Astrocyte (in vitro differentiated cells and primary cell): ENCODE results near the gene SLC5A8. TPM values are rescaled to one million over a fixed set of nuclear protein-coding genes. Genes with fewer than 3 reads are reported as not detected.

Experiments used
- DNase-seq: peaks from one replicate; pipeline ENCODE4 v3.0.0-alpha.2; 2010; ENCODE audit warnings: low read depth
- FAIRE-seq: peaks from 2 replicates; lab custom pipeline; 2011; peaks lifted over from hg19 to GRCh38; lab: Jason Lieb, UNC
- H2AFZ ChIP-seq: 2 replicates; pipeline ENCODE4 v1.6.0; 2012; ENCODE audit warnings: low read depth, low read length, inconsistent platforms
- H3K27ac ChIP-seq: 2 replicates; pipeline ENCODE4 v1.5.1; 2011; ENCODE audit warnings: low read depth, low read length, inconsistent platforms
- H3K27me3 ChIP-seq: 2 replicates; pipeline ENCODE4 v1.6.0; 2011; ENCODE audit warnings: low read length, inconsistent platforms; ENCODE audit not compliant: insufficient read depth
- H3K36me3 ChIP-seq: 2 replicates; pipeline ENCODE4 v1.5.1; 2011; ENCODE audit warnings: low read length, inconsistent platforms; ENCODE audit not compliant: insufficient read depth
- H3K4me1 ChIP-seq: 2 replicates; pipeline ENCODE4 v1.5.1; 2011; ENCODE audit warnings: low read length, inconsistent platforms; ENCODE audit not compliant: insufficient read depth
- H3K4me2 ChIP-seq: 2 replicates; pipeline ENCODE4 v1.6.0; 2012; ENCODE audit warnings: low read length, inconsistent platforms
- H3K4me3 ChIP-seq: 2 replicates; pipeline ENCODE4 v1.5.1; 2011; ENCODE audit warnings: low read depth, mild to moderate bottlenecking, low read length, inconsistent platforms; ENCODE audit not compliant: insufficient read depth
- H3K79me2 ChIP-seq: 2 replicates; pipeline ENCODE4 v1.6.0; 2012; ENCODE audit warnings: mild to moderate bottlenecking, low read length, inconsistent platforms; ENCODE audit not compliant: insufficient read depth
- H3K9ac ChIP-seq: 2 replicates; pipeline ENCODE4 v1.6.0; 2012; ENCODE audit warnings: mild to moderate bottlenecking, low read length, inconsistent platforms
- H3K9me3 ChIP-seq: 2 replicates; pipeline ENCODE4 v1.5.1; 2012; ENCODE audit warnings: low read depth, mild to moderate bottlenecking, low read length, inconsistent platforms; ENCODE audit not compliant: insufficient read depth
- H4K20me1 ChIP-seq: 2 replicates; pipeline ENCODE4 v1.6.0; 2012; ENCODE audit warnings: low read length, inconsistent platforms; ENCODE audit not compliant: insufficient read depth
- H3K27ac Mint-ChIP-seq: one replicate; pipeline ENCODE4 v1.8.0; 2021; ENCODE audit warnings: mild to moderate bottlenecking, mixed read lengths; ENCODE audit not compliant: unreplicated experiment
- H3K27me3 Mint-ChIP-seq: one replicate; pipeline ENCODE4 v1.8.0; 2021; ENCODE audit warnings: low read depth, mixed read lengths; ENCODE audit not compliant: unreplicated experiment
- H3K36me3 Mint-ChIP-seq: one replicate; pipeline ENCODE4 v1.8.0; 2021; ENCODE audit warnings: low read depth, mixed read lengths; ENCODE audit not compliant: unreplicated experiment
- H3K4me1 Mint-ChIP-seq: one replicate; pipeline ENCODE4 v1.8.0; 2021; ENCODE audit warnings: low read depth, mixed read lengths; ENCODE audit not compliant: unreplicated experiment
- H3K4me3 Mint-ChIP-seq: one replicate; pipeline ENCODE4 v1.8.0; 2021; ENCODE audit warnings: mild to moderate bottlenecking, moderate library complexity, mixed read lengths; ENCODE audit not compliant: unreplicated experiment
- H3K9me3 Mint-ChIP-seq: one replicate; pipeline ENCODE4 v1.8.0; 2021; ENCODE audit warnings: mild to moderate bottlenecking, mixed read lengths; ENCODE audit not compliant: unreplicated experiment
- EZH2 ChIP-seq: IDR thresholded peaks from 2 replicates; pipeline ENCODE4 v1.6.1; 2012; ENCODE audit warnings: mild to moderate bottlenecking, low read length, inconsistent platforms; ENCODE audit not compliant: insufficient read depth
- total RNA-seq: library from RNA; stranded (reverse); gene quantifications from 2 replicates; pipeline ENCODE4 v1.2.1, GENCODE V29; 2021
- TF ChIP-seq, protein P1 (sequence below): IDR thresholded peaks from 2 replicates; pipeline ENCODE4 v1.5.1; 2011; ENCODE audit warnings: low read depth, mild to moderate bottlenecking, inconsistent platforms, low read length, moderate library complexity; ENCODE audit not compliant: insufficient read depth

SLC5A8 gene
- total RNA-seq, 1 donor from 2014 or later, result not detected

DNA sequence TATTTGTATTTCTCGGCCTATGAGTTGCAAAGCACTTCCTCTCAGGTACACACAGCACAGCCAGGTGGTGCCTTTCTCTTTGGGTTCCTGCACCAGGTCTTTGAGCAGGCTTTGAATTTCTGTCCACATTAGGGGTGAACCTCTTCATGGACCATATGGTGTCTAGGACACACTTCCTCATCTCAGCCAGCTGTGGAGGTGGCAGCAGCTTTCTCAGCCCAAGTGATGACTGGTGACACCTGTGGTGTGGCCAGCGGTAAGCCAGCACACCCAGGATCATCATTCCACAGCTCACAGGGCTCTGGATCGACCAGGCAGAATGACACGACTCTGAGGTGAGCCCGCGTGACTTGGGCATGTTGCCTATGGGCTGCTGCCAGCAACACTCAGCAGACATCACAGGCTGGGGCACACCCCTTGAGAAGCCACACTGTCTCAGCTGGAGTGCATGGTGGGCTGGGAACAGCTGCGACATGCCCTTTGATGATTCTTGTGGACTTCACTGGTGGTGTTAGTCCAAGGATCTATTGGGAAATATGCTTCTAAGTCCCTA is 36.8 kb downstream of the SLC5A8 start:
- DNase-seq, result no peak

DNA sequence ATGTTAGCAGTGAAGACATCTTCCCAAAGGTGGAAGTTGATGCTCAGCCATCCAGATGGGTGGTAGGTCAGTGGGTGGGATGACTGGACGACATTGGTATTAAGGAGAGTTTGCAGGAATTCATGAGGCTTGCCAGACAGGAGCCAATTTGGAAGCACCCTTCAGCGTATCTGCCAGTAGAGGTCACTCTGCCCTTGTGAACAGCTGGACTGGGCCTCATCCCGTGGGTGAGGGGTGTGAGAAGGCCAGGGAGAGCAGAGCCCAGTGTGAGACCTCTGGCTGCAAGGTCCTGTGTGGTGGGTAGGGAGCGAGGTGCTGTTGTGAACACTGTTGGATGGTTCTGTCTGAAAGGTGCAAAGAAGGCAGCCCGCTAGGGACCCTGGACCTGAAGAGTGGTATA is 37.7 kb downstream of the SLC5A8 start:
- Histone ChIP-seq H3K9ac (no peak overlapping the region), H3K27me3 (no peaks in the 10 kb centered on the region), H3K4me1 (no peaks in the 10 kb centered on the region), H3K4me2 (no peak overlapping the region), H2AFZ (no peak overlapping the region), H3K36me3 (no peaks in the 10 kb centered on the region), H3K4me3 (no peak overlapping the region), H4K20me1 (no peaks in the 10 kb centered on the region), H3K27ac (no peak overlapping the region), H3K79me2 (no peaks in the 10 kb centered on the region), H3K9me3 (no peaks in the 10 kb centered on the region)
- TF ChIP-seq, protein P1, sequence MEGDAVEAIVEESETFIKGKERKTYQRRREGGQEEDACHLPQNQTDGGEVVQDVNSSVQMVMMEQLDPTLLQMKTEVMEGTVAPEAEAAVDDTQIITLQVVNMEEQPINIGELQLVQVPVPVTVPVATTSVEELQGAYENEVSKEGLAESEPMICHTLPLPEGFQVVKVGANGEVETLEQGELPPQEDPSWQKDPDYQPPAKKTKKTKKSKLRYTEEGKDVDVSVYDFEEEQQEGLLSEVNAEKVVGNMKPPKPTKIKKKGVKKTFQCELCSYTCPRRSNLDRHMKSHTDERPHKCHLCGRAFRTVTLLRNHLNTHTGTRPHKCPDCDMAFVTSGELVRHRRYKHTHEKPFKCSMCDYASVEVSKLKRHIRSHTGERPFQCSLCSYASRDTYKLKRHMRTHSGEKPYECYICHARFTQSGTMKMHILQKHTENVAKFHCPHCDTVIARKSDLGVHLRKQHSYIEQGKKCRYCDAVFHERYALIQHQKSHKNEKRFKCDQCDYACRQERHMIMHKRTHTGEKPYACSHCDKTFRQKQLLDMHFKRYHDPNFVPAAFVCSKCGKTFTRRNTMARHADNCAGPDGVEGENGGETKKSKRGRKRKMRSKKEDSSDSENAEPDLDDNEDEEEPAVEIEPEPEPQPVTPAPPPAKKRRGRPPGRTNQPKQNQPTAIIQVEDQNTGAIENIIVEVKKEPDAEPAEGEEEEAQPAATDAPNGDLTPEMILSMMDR, result peak; percentile 8
- no peak for TF ChIP-seq EZH2
- Mint-ChIP-seq H3K27me3 (peaks cover 10% of the 10 kb centered on the region), H3K36me3 (peaks cover 1% of the 10 kb centered on the region), H3K4me3 (no peak overlapping the region), H3K27ac (no peak overlapping the region), H3K4me1 (no peaks in the 10 kb centered on the region), H3K9me3 (no peaks in the 10 kb centered on the region)
- FAIRE-seq (no peak), DNase-seq (no peak)

More for the DNA sequence above, 36.8 kb downstream of the SLC5A8 start:
- Histone ChIP-seq H3K4me3 (no peak overlapping the region), H3K27me3 (no peaks in the 10 kb centered on the region), H3K27ac (no peak overlapping the region), H3K9me3 (no peaks in the 10 kb centered on the region), H3K79me2 (no peaks in the 10 kb centered on the region), H3K36me3 (no peaks in the 10 kb centered on the region), H4K20me1 (no peaks in the 10 kb centered on the region), H3K4me2 (no peak overlapping the region), H3K4me1 (no peaks in the 10 kb centered on the region), H3K9ac (no peak overlapping the region), H2AFZ (no peak overlapping the region)
- no peaks in the 10 kb centered on the region for H3K9me3 Mint-ChIP-seq
- H3K4me1 Mint-ChIP-seq, result no peaks in the 10 kb centered on the region
- FAIRE-seq, result no peak
- no peak for TF ChIP-seq EZH2
- TF ChIP-seq, protein P1, result no peak
- no peak overlapping the region for H3K27ac Mint-ChIP-seq
- peaks cover 10% of the 10 kb centered on the region for H3K27me3 Mint-ChIP-seq
- no peak overlapping the region for H3K4me3 Mint-ChIP-seq
- H3K36me3 Mint-ChIP-seq, result peaks cover 1% of the 10 kb centered on the region

DNA sequence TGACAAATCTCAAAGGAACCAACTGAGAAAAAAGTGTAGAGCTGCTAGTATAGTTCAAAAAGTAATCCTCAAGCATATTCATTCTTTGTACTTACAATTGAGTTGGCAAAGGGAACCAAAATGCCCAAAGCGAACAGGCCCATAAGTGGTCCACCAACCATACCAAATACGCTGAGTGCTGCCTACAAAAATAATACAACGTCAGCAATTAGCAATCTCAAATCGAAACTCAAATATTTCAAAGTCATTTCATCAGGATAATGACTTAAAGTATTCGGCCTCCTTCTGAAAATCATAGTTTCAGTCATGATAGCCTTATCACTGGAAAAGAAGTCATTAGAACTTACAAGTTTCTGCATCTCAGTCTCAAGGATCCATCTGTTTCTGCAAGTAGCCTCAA is 42.0 kb downstream of the SLC5A8 start:
- Mint-ChIP-seq H3K4me1 (no peaks in the 10 kb centered on the region), H3K36me3 (no peaks in the 10 kb centered on the region)
- no peak for FAIRE-seq

More for the DNA sequence above, 42.0 kb downstream of the SLC5A8 start:
- Histone ChIP-seq H3K4me1 (no peaks in the 10 kb centered on the region), H3K4me2 (no peak overlapping the region), H3K36me3 (no peaks in the 10 kb centered on the region), H3K27me3 (no peaks in the 10 kb centered on the region), H3K79me2 (no peaks in the 10 kb centered on the region), H3K9me3 (no peaks in the 10 kb centered on the region), H4K20me1 (no peaks in the 10 kb centered on the region), H3K9ac (no peak overlapping the region), H3K4me3 (no peak overlapping the region), H2AFZ (no peak overlapping the region), H3K27ac (no peak overlapping the region)
- DNase-seq, result no peak
- H3K4me3 Mint-ChIP-seq, result no peak overlapping the region
- TF ChIP-seq EZH2, result no peak
- TF ChIP-seq, protein P1, result no peak
- H3K27ac Mint-ChIP-seq, result no peak overlapping the region
- no peaks in the 10 kb centered on the region for H3K9me3 Mint-ChIP-seq
- H3K27me3 Mint-ChIP-seq, result peaks cover 7% of the 10 kb centered on the region
